ENCODE measurements around the gene KCTD10. TPM values are rescaled to one million over a fixed set of nuclear protein-coding genes. Genes with fewer than 3 reads are reported as not detected.

The KCTD10 gene
- total RNA-seq, 1 experiment from 2014 or later = 55.2 TPM

DNA sequence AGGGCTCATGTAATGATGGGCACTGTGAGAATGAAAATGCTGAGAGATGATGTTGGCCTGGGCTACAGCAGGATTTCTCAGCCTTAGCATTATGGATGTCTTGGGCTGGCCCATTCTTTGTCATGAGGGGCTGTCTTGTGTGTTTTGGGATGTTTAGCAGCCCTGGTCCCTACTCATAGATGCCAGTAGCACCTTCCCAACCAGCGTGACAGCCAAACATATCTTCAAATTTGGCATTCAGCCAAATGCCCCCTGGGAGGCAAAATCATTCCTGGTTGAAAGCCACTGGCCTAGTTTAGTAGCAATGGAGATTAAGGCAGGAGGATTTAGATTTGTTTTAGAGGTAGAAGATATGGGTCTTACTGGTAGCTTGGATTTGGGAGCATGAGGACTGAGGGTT, 27.0 kb upstream of the KCTD10 start:
- ChIA-PET POLR2A (no interaction called here), CTCF (no interaction called here)
- TF ChIP-seq TCF7L2 (IDR thresholded peaks at IDR 0.05; ENCODE audit: low read depth, low read length) (no peak), POLR2AphosphoS5 (IDR thresholded peaks at IDR 0.05; ENCODE audit: low read depth, low read length) (no peak), CTCF (IDR thresholded peaks at IDR 0.05) (no peak), SIN3A (IDR thresholded peaks at IDR 0.05; ENCODE audit: borderline replicate concordance, insufficient read depth, low read depth, low read length) (no peak)
- TF ChIP-seq, protein P1, sequence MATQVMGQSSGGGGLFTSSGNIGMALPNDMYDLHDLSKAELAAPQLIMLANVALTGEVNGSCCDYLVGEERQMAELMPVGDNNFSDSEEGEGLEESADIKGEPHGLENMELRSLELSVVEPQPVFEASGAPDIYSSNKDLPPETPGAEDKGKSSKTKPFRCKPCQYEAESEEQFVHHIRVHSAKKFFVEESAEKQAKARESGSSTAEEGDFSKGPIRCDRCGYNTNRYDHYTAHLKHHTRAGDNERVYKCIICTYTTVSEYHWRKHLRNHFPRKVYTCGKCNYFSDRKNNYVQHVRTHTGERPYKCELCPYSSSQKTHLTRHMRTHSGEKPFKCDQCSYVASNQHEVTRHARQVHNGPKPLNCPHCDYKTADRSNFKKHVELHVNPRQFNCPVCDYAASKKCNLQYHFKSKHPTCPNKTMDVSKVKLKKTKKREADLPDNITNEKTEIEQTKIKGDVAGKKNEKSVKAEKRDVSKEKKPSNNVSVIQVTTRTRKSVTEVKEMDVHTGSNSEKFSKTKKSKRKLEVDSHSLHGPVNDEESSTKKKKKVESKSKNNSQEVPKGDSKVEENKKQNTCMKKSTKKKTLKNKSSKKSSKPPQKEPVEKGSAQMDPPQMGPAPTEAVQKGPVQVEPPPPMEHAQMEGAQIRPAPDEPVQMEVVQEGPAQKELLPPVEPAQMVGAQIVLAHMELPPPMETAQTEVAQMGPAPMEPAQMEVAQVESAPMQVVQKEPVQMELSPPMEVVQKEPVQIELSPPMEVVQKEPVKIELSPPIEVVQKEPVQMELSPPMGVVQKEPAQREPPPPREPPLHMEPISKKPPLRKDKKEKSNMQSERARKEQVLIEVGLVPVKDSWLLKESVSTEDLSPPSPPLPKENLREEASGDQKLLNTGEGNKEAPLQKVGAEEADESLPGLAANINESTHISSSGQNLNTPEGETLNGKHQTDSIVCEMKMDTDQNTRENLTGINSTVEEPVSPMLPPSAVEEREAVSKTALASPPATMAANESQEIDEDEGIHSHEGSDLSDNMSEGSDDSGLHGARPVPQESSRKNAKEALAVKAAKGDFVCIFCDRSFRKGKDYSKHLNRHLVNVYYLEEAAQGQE (IDR thresholded peaks at IDR 0.05; ENCODE audit: insufficient read depth in 1 of 2, low read depth in 2 of 2, low read length in 1 of 2) = no peak
- peaks cover 16% of the 10 kb centered on the region; the same call in 1 of the 2 replicates for H3K36me3 ChIP-seq (ENCODE audit: control insufficient read depth, insufficient read depth, low read length)
- DNase-seq (ENCODE audit: low read depth, low spot score) (no peak), ATAC-seq (no peak)
- no peaks in the 10 kb centered on the region for H3K27me3 ChIP-seq (ENCODE audit: control insufficient read depth, insufficient read depth, low read length)
- no peak overlapping the region for H3K4me3 ChIP-seq (ENCODE audit: low read depth in 2 of 2, low read length in 2 of 2)
- intact Hi-C loops (cut with micrococcal nuclease; ENCODE audit: unreplicated experiment) (no loop called here), in situ Hi-C loops (cut with HindIII; ENCODE audit: low pct_unique_long_range_greater_than_20kb, low sequenced_read_pairs) (no loop called here)
- no TSS peak for BruUV-seq (replicated peaks)
- no peaks in the 10 kb centered on the region for H3K4me1 ChIP-seq (ENCODE audit: control insufficient read depth, insufficient read depth, low read length)
- H3K9me3 ChIP-seq (ENCODE audit: control insufficient read depth, insufficient read depth, low read depth, low read length) = no peaks in the 10 kb centered on the region
- H3K27ac ChIP-seq (ENCODE audit: low read length) = no peak overlapping the region

- BruUV-seq (replicated peaks) = no TSS peak
- POLR2A ChIA-PET = no interaction called here
- H3K27me3 ChIP-seq (ENCODE audit: control insufficient read depth, insufficient read depth, low read length) = no peaks in the 10 kb centered on the region
- CTCF ChIA-PET = no interaction called here
- TF ChIP-seq POLR2AphosphoS5 (IDR thresholded peaks at IDR 0.05; ENCODE audit: low read depth, low read length) (no peak), TCF7L2 (IDR thresholded peaks at IDR 0.05; ENCODE audit: low read depth, low read length) (no peak), CTCF (IDR thresholded peaks at IDR 0.05) (no peak), SIN3A (IDR thresholded peaks at IDR 0.05; ENCODE audit: borderline replicate concordance, insufficient read depth, low read depth, low read length) (no peak)
- TF ChIP-seq, protein P1 (IDR thresholded peaks at IDR 0.05; ENCODE audit: insufficient read depth in 1 of 2, low read depth in 2 of 2, low read length in 1 of 2) = no peak
- peaks cover 16% of the 10 kb centered on the region; the same call in 1 of the 2 replicates for H3K36me3 ChIP-seq (ENCODE audit: control insufficient read depth, insufficient read depth, low read length)
- intact Hi-C loops (cut with micrococcal nuclease; ENCODE audit: unreplicated experiment) = no loop called here
- in situ Hi-C loops (cut with HindIII; ENCODE audit: low pct_unique_long_range_greater_than_20kb, low sequenced_read_pairs) = no loop called here
- H3K27ac ChIP-seq (ENCODE audit: low read length) = no peak overlapping the region
- no peaks in the 10 kb centered on the region for H3K4me1 ChIP-seq (ENCODE audit: control insufficient read depth, insufficient read depth, low read length)
- DNase-seq (ENCODE audit: low read depth, low spot score) (no peak), ATAC-seq (no peak)
- no peak overlapping the region for H3K4me3 ChIP-seq (ENCODE audit: low read depth in 2 of 2, low read length in 2 of 2)
- no peaks in the 10 kb centered on the region for H3K9me3 ChIP-seq (ENCODE audit: control insufficient read depth, insufficient read depth, low read depth, low read length)
Observed at GRCh38 chr12:109503611-109504010, 26.5 kb upstream of the KCTD10 start.

All from Panc1 (cell line).